Superior temporal gyrus (tissue), 1 donor: Measurements from ENCODE around the gene GBGT1.

Experiments used
- DNase-seq: peaks from one replicate; pipeline ENCODE4 v3.0.0-alpha.2; 2016; ENCODE audit errors: extremely low spot score

GBGT1 gene

DNA sequence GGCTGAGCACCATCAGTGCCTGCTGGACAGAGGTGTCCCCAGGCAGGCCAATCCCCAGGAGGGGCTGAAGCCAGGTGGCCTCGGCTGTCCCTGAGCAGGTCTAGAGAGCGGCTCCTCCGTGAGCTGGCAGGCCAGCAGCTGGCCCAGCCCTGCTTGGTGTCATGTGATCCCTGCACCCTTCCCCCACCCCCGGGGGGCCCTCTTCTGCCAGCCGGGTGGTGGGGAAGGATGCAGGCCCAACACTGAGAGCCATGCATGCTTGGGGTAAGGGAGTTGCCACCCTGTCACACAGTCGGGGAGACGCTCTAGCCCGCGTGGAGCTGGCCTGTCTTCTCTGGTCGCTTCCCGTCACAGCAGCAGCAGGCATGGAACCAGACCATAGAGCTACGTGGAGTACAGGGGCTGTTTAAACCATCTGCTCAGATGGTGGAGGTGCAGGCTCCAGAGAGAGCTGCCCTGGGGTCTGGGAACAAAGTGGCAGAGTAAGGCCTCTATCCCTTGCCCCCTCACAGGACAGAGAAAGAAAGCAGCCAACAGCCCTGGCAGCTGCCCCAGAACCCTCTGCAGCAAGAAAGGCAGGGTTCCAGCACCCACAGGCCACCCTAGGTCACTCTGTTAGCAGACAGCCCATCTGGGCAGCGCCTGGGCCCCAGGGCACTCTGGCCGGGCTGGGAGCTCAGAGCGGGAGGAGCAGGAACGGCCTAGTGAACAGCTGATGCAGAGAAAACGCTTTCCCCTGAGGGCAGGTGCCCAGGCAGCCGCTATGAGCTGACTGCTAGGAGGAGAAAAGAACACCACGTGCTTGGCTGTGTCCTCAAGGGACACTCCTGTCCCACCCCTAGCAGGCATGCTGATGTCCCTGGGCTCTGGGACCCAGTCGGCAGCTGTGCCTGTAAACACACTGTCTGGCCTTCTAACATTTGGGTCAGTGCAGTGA, 49.5 kb downstream of the GBGT1 start:
- DNase-seq: peak; percentile 63

DNA sequence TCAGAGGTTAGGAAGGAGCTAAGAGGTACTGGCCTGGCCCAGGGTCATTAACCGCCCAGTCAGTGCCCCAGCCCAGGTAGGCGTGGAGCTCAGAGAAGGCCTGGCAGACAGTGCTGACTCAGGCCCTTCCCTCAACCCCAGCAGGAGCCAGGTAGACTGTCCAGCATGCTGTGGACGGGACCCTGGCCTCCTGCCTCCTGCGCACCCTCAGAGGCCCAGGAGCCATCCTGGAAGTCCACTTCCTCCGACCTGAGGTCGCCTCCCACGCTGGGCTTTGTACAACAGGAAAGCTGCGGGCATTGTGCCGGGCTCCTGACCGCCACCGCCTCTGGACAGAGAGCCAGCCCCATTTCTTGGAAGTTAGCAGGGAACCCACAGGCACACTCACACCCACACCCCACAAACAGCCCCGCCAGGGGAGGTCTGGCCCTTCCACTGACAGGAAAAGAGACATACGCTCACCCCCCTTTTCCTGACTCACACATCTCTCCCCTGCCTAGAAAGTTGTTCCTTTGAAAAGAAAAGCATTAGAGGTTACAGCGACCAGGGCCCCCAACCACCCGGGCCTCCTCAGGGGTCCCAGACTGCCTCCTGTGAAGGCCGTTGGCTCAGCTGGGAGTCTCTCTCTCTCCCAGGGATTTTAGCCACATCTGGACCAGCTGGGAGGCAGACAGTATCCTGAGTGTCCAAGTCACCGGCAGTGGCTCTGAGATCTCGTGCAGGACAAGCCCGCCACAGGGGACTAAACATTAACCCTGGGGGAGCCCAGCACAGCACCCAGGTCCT, 50.4 kb downstream of the GBGT1 start:
- no peak for DNase-seq

DNA sequence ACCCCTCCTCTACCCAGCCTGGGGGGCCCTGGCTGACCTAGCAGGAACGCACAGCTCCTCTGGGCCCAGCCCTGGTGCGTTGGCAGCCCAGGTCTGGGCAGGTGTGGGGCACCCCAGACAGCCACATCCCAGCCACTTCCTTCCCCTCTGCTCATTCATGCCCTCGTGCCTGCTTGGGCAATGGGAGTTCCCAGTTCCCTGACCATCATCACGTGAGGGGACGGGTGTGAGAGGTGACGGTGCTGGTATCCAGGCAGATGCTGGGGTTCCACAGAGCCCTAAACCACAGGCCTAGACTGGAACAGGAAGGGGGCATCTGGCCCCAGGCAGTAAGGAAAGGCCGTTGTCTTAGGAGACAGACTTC, 51.1 kb downstream of the GBGT1 start:
- DNase-seq: no peak

DNA sequence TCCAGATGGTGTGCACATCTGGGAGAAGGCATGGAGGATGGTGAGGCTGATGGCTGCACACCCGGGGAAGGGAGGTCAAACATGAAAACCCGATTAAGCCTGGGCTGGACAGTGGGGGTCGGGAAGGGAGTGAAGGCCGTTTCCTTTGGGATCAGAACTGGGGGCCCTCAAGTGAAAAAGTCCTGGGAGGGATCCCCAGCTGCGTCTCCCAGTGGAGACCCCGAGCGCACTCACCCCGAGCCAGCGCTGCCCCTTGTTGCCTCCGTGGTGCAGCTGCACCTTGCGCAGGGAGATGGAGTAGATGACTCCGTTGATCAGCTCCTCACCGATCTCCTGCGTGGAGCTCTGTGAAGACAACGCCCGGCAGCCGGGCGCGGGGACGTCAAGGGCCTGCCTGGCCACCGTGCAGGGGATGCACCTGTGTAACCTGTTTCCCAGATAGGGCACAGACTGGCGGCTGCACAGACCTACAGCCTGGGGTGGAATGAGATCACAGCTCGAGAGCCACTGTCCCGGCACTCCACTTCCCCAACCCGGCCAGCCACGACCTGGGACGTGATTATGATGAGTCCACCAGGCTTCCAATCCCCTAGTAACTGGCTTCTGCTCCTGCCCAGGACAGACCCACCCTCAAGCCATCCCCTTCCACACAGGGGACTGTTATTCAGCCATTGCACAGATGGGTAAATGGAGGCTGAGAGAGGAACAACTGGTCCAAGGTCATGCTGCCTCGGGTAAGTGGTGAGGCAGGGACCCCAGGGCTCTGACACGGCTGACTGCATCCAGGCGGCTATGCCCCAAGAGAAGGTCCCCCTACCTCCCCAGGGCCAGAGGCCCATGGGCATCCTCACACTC, 51.7 kb downstream of the GBGT1 start:
- DNase-seq: no peak

DNA sequence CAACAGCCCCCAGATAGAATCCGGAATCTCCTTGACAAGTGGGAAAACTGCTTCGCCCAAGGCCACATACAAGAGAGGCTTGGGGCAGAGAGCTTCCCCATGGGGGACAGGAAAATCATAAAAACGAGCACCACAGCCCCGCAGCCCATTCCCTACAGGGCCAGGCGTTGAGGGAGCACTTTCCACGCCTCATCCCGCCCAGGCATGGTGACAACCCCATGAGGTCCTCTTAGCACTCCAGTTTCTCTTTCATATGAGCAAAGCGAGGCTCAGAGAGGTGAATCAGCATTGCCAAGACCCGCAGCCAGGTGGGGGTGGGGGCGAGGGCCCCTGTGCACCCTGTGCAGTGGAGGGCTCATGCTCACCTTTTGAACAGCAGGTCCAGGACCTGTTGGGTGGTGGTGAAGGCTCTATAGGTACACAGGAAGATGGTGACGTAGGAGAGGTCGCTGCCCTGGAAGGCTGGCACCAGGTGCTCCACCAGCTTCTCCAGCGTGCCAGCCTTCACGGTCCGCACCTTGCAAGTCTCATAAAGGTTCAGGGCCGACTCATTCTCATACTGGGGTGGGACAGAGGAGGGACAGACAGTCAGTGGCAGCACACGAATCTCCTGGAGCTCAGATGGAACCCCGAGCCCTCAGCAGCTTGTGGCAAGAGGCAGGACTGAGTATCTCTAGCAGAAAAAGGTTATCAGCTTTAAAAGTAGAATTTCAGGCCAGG, 53.6 kb downstream of the GBGT1 start:
- no peak for DNase-seq

DNA sequence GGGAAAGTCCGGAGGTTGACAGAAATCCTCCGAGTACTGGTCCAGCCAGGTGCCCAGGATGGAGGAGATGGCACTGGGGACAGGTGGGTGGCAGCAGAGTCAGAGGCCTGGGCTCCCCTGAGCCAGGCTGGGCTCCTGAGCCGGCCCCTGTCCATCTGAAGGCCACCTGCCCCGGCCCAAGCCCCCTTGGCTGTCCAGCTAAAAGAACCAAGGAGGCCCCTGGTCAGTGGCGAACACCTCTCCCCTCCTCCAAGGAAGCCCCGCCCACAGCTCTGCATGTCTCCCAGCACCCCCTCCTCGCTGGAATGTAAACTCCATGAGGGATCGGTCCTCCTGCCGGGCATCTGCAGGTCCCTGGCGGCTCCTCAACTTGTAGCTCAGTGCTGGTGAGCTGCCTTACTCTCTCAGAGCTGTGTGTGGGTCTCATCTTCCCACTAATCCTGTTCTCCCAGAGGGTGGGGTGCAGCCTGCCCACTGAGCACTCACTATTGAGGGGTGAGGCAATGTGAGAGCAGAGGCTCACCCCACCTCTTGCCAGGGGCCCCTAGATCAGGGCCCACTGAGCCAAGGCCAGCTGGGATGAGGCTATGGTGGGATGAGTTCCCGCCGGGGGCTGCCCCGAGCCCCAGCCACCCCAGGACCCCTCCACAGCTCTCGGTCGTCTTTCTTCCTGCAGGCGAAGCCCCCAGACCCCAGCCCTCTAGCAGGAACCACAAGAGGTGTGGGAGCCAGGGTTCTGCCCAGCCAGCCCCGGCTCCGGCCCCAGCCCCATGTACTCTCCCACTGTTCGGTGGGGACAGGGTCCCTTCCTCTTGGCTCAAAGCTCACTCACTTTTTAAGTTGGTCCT, 54.7 kb downstream of the GBGT1 start:
- no peak for DNase-seq

DNA sequence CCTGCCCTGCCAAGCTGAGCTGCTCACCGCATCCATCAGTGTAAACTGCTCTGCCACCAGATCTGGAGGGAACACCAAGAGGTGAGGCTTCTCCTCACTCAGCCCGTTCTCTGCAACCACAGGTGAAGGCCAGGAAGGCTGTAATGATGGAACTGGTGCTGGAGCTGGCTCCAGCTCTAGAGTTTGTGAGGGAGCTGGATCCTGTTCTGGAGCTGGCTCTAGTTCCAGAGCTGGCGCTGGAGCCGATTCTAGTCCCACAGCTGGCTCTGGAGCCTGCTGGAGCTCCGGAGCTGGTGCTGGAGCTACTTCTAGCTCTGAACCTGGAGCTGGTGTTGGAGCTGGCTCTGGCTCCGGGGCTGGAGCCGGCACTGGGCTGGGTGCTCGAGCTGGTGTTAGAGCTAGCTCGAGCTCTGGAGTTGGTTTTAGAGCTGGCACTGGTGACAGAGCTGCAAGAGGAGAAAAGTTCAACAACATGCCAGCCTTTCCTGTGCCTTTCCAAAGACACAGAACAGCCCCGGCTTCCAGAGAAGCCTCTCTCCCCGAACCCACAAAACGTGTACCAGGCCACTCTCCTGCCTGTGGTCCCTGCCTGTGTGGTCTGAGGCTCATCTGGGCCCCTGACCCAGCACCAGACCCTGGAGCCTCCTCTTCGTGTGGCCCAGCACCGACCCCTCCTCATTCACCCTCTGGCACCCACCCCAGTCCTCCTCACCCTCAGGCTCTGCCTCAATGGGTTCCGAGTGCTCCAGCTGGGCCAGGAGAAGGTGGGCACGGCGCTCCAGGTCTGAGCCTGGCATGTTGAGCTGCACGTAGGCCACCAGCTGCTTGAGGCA, 55.5 kb downstream of the GBGT1 start:
- no peak for DNase-seq

DNA sequence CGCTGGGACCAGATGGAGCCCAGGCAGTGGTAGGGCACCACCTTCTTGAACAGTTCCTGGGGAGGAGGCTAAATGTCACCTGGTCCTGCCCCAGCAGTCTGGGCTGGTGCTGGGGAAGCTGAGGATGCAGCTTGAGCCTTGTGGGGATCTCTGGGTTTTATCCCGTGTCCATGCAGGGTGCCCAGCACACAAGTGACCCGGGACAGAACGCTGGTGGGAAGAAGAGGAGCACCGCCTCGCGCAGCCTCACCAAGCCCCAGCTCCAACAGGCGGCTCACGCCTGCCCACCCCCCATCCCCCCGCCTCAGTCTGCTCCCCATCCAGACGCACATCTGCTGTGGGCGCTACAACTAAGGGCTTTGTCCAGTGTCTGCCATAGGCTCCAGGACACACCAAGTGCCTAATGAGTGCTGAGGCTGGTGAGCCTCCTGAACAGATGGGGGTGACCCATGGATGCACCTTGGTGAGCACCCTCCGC, 56.4 kb downstream of the GBGT1 start:
- DNase-seq: no peak

DNA sequence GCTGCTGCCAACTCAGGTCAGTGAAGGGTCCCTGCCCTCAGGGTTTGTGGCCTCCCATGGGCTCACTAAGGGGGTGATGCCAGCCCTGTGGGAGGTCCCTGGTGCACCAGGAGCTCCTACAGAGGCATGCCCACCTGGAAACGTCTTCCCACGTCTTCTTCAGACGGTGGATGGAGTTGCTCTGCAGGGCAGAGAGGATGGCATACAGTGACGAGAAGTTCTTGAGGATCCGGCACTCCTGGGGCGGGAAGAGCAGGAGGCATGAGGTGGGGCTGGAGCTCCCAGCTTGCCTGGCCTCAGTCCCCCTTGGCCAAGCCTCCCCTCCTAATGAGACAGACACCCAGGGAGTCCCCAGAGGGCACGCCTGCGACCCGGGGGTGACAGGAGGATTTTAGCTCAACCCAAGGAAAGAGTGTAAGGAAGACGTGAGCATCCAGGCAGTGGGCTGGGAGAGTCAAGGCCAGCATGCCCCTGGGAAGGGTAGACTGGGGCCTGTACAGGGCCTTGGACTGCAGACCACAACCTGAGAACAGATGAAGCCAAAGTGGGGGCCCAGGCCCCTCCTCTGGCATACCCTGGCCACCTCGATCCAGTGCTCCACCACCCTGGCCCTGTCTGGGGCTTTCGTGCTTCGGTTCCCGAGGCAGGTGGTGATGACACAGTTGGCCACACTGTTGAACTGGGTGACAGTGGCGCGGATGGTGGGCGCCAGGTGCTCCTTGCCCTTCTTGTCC, 57.0 kb downstream of the GBGT1 start:
- no peak for DNase-seq

DNA sequence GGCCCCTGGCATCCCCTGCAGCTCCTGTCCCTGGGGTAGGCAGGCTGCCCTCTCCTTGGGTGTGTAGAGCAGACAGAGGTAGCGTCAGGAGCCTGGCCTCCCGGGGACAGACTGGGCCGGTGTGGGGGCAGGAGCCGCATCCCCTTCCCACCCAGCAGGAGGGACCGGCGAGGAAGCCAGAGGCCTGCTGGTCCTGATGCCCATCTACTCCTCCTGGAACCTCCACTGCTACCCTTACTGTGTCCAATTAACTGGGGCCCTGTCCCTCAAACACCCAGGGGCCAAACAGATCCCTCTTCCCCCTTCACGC, 58.3 kb downstream of the GBGT1 start:
- no peak for DNase-seq

DNA sequence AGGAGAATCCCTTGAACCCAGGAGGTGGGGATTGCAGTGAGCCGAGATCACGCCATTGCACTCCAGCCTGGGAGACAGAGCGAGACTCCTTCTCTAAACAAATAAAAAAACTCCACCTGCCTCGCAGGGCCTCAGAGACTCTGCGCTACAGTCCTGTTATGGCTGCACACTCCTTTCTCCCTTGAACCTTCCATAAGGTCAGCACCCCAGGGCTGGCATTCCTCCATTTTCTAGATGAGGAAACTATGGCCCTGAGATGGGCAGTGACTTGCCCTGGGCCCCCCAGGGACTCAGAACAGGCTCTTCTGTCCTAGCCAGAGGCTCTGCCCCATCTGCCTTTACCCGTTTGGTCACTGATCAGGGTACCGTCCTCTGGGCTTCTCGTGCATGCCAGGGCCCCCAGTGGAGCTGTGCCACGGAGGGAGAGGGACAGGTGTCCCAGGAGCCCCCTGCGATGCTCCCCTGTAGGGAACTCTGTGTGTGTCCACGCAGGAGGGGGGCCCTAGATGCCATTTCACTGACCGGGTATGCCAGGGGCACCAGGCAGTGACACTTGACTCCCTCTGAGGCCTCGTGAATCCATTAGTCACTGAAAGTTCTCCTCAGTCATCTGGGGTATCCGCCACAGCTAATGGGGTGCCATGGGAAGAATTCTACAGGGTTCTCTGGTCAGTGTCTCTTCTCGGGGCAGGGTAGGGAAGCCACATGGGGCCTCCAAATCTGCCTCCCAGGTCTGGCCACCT, 58.8 kb downstream of the GBGT1 start:
- DNase-seq: no peak

DNA sequence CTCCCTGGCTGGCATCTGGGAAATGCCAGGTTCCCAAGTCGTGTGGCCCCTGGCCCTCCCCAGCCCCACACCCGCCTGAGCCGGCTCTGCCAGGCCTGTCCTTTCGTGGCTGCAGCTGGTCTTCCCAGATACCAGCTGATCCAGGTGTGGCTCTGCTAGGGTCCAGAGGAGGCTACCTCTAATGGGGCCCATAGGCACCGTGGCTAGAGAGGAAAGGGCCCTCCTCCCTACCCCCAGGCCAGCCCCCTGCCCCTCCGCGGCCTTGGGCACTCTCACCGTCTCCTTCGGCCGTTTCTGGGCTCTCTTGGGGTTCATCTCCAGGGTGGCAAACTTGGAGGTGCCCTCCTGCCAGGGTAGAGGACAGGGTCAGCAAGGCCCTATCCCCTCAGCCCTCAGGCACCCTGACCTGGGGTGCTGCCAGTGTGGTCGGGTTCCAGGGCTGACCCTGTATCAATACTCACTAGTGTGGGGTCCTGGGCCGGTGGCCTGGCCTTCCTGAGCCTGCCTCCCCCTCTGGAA, 59.7 kb downstream of the GBGT1 start:
- DNase-seq: no peak

DNA sequence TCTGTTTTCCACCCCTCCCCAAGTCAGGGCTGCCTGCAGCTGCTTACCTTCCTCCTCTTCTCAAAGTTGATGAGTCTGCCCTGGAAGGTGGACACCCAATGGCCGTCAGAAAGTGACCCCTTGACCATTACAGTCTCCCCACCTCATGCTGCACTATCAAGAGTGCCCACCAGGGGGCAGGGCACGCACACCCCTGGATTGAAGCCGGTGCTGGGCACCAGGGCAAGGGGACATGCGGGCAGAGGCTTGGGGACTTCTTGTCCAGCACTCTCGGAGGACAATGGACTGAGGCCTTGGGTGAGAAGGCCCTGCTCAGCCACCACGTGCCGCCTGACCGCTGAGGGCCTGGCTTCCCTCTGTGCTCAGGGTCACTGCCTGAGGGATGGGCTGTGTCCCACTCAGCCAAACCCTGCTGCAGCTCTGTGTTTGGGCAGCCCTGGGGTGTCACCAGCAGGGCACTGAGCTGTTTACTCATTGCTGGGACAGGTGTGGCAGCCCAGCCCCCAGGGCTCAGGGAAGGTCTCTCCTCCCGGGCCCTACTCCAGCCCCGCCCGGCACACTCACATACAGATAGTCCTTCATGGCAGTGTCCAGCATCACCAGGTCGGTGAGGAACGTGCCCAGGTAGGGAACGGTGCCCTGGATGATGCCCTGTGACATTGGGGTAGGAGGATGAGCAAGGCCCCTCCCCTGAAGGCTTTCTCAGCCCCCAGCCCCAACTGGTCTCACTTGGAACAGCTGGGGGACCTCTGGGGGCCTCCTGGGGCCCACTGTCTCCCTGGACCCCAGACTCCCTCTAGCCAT, 60.3 kb downstream of the GBGT1 start:
- peak; percentile 83 for DNase-seq
